GM18498 (cell line): ENCODE results near the gene DBP.

Source experiments
- ATAC-seq: cut with Tn5 transposase; IDR thresholded peaks from one replicate; pipeline ENCODE4 v1.9.1; 2021; ENCODE audit warnings: mild to moderate bottlenecking, moderate library complexity; ENCODE audit not compliant: unreplicated experiment

Gene DBP

DNA sequence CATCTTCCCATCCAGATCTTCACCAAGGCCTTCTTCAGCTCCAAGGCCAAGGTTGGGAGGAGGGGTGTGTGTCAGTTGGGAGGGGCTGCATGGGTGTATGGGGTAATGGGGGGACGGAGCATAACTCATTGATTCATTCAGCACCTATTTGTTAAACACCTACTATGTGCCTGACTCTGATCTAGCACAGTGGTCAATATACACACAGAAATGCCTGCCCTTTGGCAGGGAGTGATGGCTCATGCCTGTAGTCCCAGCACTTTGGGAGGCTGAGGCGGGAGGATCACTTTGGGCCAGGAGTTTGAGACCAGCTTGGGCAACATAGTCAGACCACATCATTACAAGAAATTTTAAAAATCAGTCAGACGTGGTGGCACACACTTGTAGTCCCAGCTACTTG lies 49.8 kb downstream of the DBP start:
- no peak for ATAC-seq

DNA sequence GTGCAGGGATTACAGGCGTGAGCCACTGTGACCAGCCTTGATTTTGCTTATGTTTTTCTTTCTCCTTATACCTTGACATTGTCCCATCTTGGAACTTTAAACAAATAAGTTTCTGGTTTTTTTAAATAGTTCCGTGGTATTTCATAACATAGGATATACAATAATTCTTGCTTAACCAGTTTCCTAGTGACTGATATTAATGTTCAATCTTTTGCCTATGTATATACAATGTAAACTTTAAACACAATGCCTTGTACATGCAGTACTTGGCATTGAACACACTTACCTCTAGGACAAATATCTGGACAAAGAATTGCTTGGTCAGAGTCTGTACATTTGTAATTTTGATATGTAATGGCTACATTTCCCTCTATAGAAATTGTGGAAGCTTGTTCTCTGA lies 55.0 kb downstream of the DBP start:
- ATAC-seq = no peak
